Left kidney (tissue), 2 donors: ENCODE data around the gene MVB12B. TPM values are rescaled to one million over a fixed set of nuclear protein-coding genes. Genes with fewer than 3 reads are reported as not detected.

ENCODE experiments used
- DNase-seq: peaks from one replicate; pipeline ENCODE4 v3.0.0-alpha.2; 2013
- polyA plus RNA-seq: library from polyadenylated mRNA; unstranded; fragments of 120-200 nt; gene quantifications from one replicate; pipeline ENCODE4 v1.2.1, GENCODE V29; 2013; ENCODE audit not compliant: insufficient read length

Gene MVB12B
- polyA plus RNA-seq, 1 donor: 15.0 TPM

- no peak for DNase-seq
Measured at GRCh38 chr9:126451316-126451885, 124.8 kb downstream of the MVB12B start.

- DNase-seq: no peak
Measured at GRCh38 chr9:126452106-126452505, 125.5 kb downstream of the MVB12B start.

GRCh38 chr9:126453156-126453963, 126.7 kb downstream of the MVB12B start:
- DNase-seq: no peak

- no peak for DNase-seq
Measured at GRCh38 chr9:126454215-126454614, 127.6 kb downstream of the MVB12B start.

- no peak for DNase-seq
Measured at GRCh38 chr9:126454795-126455194, 128.2 kb downstream of the MVB12B start.

GRCh38 chr9:126456441-126457174, 130.0 kb downstream of the MVB12B start:
- DNase-seq: no peak

- no peak for DNase-seq
Measured at GRCh38 chr9:126457175-126457547, 130.5 kb downstream of the MVB12B start.

- no peak for DNase-seq
Measured at GRCh38 chr9:126457890-126458289, 131.3 kb downstream of the MVB12B start.

- no peak for DNase-seq
Measured at GRCh38 chr9:126459126-126459525, 132.5 kb downstream of the MVB12B start.

- no peak for DNase-seq
Measured at GRCh38 chr9:126459546-126459945, 132.9 kb downstream of the MVB12B start.

- no peak for DNase-seq
Measured at GRCh38 chr9:126459965-126460843, 133.6 kb downstream of the MVB12B start.

- DNase-seq: no peak
Measured at GRCh38 chr9:126461029-126461428, 134.4 kb downstream of the MVB12B start.

GRCh38 chr9:126461608-126462007, 135.0 kb downstream of the MVB12B start:
- DNase-seq: no peak

- DNase-seq: no peak
Measured at GRCh38 chr9:126462617-126463016, 136.0 kb downstream of the MVB12B start.

- no peak for DNase-seq
Measured at GRCh38 chr9:126463426-126463825, 136.8 kb downstream of the MVB12B start.

GRCh38 chr9:126464694-126465441, 138.2 kb downstream of the MVB12B start:
- no peak for DNase-seq

GRCh38 chr9:126465977-126466376, 139.3 kb downstream of the MVB12B start:
- DNase-seq: no peak

- DNase-seq: no peak
Measured at GRCh38 chr9:126468141-126468825, 141.7 kb downstream of the MVB12B start.

GRCh38 chr9:126470241-126470993, 143.8 kb downstream of the MVB12B start:
- no peak for DNase-seq

GRCh38 chr9:126471084-126471624, 144.5 kb downstream of the MVB12B start:
- DNase-seq: no peak
